Endothelial cell of umbilical vein (primary cell): Measurements from ENCODE around the gene PCLO.

ENCODE experiments used
- MYC ChIP-seq: IDR thresholded peaks from one replicate; pipeline ENCODE4 v1.6.1; 2011; ENCODE audit warnings: mild to moderate bottlenecking, low read depth, low read length
- POLR2A ChIP-seq: IDR thresholded peaks from 2 replicates; pipeline ENCODE4 v1.6.1; 2012; ENCODE audit warnings: low read depth, mild to moderate bottlenecking, control low read depth, low read length

- TF ChIP-seq MYC (no peak), POLR2A (no peak)
These were observed 352.0 kb downstream of the PCLO start for GRCh38 chr7:82810558-82811259.
